GM06990 (cell line): ENCODE results near the gene AMY2A.
"Not testable (repeated sequence)": the region's sequence is repeated elsewhere in the genome, so short reads cannot be mapped to it uniquely, and the experiment has no call there.

ENCODE experiments used
- DNase-seq: peaks from one replicate; pipeline ENCODE4 v3.0.0-alpha.2; 2011; ENCODE audit not compliant: insufficient read length; ENCODE audit errors: extremely low read depth
- H3K27me3 ChIP-seq: replicated peaks from 2 replicates; pipeline ENCODE4 v1.6.0; 2011; ENCODE audit warnings: low read length; ENCODE audit not compliant: control insufficient read depth, insufficient read depth
- H3K36me3 ChIP-seq: 2 replicates; pipeline ENCODE4 v1.5.1; 2011; ENCODE audit warnings: low read length; ENCODE audit not compliant: control insufficient read depth, insufficient read depth
- H3K4me3 ChIP-seq: replicated peaks from 2 replicates; pipeline ENCODE4 v1.5.1; 2011; ENCODE audit warnings: low read depth, mild to moderate bottlenecking, control low read depth, low read length
- CTCF ChIP-seq: IDR thresholded peaks from 2 replicates; pipeline ENCODE4 v1.5.1; 2011; ENCODE audit warnings: low read length, control low read depth, mild to moderate bottlenecking, inconsistent platforms; ENCODE audit not compliant: insufficient read depth, poor library complexity, severe bottlenecking

AMY2A gene

GRCh38 chr1:103616994-103617477, at the start of gene AMY2A:
Gene AMY2A (plus strand): TSS chr1:103617427. CDS start chr1:103617441, 14 bp downstream.
- DNase-seq, H3K27me3 ChIP-seq, H3K36me3 ChIP-seq, H3K4me3 ChIP-seq: not testable (repeated sequence)

GRCh38 chr1:103569493-103569892, 47.7 kb upstream of the AMY2A start:
- no peaks in the 10 kb centered on the region for H3K27me3 ChIP-seq
- DNase-seq: no peak
- no peak for TF ChIP-seq CTCF
- H3K36me3 ChIP-seq: no peaks in the 10 kb centered on the region; the same call in 1 of the 2 replicates
- H3K4me3 ChIP-seq: no peak overlapping the region

GRCh38 chr1:103571289-103571688, 45.9 kb upstream of the AMY2A start, which contains the start of gene AMY2B:
Gene AMY2B (plus strand): TSS chr1:103571589. CDS start chr1:103571603, 14 bp downstream.
- H3K4me3 ChIP-seq, H3K27me3 ChIP-seq, DNase-seq, H3K36me3 ChIP-seq: not testable (repeated sequence)

GRCh38 chr1:103576065-103576464, 41.2 kb upstream of the AMY2A start:
- Histone ChIP-seq H3K27me3 (no peaks in the 10 kb centered on the region), H3K4me3 (no peak overlapping the region), H3K36me3 (no peaks in the 10 kb centered on the region)
- DNase-seq: no peak
- TF ChIP-seq CTCF: no peak

GRCh38 chr1:103576784-103577183, 40.4 kb upstream of the AMY2A start:
- not testable (repeated sequence) for H3K36me3 ChIP-seq, H3K27me3 ChIP-seq, H3K4me3 ChIP-seq, DNase-seq

GRCh38 chr1:103582464-103582863, 34.8 kb upstream of the AMY2A start:
- TF ChIP-seq CTCF: no peak
- no peaks in the 10 kb centered on the region for H3K27me3 ChIP-seq
- DNase-seq: no peak

GRCh38 chr1:103583887-103584286, 33.3 kb upstream of the AMY2A start:
- no peak for TF ChIP-seq CTCF
- no peaks in the 10 kb centered on the region for H3K36me3 ChIP-seq
- no peaks in the 10 kb centered on the region for H3K27me3 ChIP-seq
- H3K4me3 ChIP-seq: no peak overlapping the region
- no peak for DNase-seq

More at GRCh38 chr1:103582464-103582863, 34.8 kb upstream of the AMY2A start:
- Histone ChIP-seq H3K36me3 (no peaks in the 10 kb centered on the region), H3K4me3 (no peak overlapping the region)
